HG03439 (cell line): ENCODE measurements around the gene TNFSF13B.
"Not testable (repeated sequence)": the region's sequence is repeated elsewhere in the genome, so short reads cannot be mapped to it uniquely, and the experiment has no call there.

ENCODE experiments used
- ATAC-seq: cut with Tn5 transposase; IDR thresholded peaks from one replicate; pipeline ENCODE4 v1.9.1; 2021; ENCODE audit warnings: mild to moderate bottlenecking, moderate library complexity; ENCODE audit not compliant: unreplicated experiment

Gene TNFSF13B

GRCh38 chr13:108278466-108278865 is 8.9 kb downstream of the TNFSF13B start:
- ATAC-seq, result no peak

DNA sequence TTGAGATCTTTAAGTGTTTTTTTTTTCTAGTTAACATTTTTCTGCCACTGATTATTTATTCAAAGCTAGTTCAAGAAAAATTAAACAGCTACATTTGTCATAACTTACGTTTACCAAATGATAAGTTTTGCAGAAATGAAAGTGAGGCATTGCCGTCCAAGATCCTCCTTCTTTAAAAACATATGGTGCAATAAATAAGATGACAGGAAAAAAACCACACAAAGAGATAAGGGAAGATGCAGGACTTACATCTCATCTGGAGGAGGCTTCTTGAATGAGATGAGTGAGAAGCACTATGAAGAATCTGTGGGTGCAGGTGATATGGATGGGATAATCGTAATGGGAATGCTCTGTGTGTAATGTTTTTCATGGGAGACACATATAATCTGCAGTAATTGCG is 12.4 kb downstream of the TNFSF13B start:
- no peak for ATAC-seq

GRCh38 chr13:108283110-108283509 is 13.6 kb downstream of the TNFSF13B start:
- no peak for ATAC-seq

DNA sequence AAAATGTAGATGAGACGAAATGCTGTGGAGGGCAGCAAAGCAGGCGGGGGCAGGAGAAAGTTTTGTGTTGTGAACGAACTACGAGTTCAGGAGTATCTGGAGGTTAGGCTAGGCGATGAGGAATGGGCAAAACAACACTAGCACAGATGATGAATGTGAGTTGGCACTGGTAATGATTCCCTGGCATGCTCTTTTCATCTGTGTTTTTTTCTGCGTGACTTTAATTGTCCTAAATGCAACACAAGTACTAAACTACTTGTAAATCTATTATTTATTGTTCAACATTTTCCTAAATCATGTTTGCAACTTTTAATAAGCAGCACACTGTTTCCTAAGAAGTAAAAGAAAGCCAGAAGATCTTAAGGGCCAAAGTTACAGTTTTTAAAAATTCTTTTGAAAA is 19.2 kb downstream of the TNFSF13B start:
- ATAC-seq, result no peak

DNA sequence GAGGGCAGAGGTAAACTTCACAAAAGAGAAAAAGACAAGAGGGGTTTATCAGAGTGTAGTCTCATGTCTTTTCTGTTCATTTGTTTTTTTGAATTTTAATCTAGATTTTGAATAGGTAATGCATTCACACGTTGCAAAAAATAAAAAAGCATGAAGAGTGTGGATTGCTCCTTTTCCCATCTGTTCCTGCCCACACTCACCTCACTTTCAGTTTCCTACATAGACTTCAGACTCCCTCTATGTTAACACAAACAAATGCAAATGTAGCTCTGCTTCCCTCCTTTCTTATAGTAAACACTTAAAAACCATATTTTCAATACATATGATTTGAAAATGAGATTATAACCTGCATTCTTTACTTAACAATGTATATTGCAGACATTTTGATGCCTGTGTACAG is 20.3 kb downstream of the TNFSF13B start:
- ATAC-seq, result no peak

- ATAC-seq, result no peak
These were observed 27.6 kb downstream of the TNFSF13B start for GRCh38 chr13:108297114-108297513.

GRCh38 chr13:108302279-108302678 is 32.8 kb downstream of the TNFSF13B start:
- ATAC-seq, result no peak

GRCh38 chr13:108304170-108305016 is 34.9 kb downstream of the TNFSF13B start:
- ATAC-seq, result no peak

DNA sequence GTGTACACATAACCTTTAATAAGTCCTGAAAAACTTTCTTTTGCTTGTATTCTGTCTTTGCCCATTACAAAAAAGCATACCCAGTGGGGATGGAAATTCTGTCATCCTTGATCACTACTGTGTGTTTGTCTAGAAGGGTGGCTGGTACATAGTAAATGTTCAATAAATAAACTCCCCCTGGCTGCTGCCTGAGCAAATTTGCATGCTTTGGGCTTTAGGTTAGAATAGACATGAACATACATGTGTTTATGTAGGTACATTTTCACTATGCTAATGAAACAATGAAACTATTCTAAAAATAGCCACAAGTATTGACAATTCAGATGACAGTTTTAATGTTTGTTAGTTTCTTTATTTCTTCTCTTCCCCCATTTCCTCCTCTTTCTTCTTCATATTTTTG is 36.1 kb downstream of the TNFSF13B start:
- no peak for ATAC-seq

DNA sequence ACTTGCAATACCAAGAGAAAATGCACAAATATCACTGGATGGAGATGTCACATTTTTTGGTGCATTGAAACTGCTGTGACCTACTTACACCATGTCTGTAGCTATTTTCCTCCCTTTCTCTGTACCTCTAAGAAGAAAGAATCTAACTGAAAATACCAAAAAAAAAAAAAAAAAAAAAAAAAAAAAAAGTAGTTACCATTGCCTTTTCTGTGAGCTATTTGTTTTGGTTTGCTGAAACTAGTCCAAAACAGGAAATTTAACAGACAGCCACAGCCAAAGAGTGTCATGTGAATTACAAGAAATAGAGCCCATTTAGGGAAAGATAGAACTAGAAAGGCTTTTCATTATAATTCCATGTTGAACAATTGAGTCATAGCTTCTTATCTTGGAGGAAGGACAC is 37.3 kb downstream of the TNFSF13B start:
- ATAC-seq, result no peak

DNA sequence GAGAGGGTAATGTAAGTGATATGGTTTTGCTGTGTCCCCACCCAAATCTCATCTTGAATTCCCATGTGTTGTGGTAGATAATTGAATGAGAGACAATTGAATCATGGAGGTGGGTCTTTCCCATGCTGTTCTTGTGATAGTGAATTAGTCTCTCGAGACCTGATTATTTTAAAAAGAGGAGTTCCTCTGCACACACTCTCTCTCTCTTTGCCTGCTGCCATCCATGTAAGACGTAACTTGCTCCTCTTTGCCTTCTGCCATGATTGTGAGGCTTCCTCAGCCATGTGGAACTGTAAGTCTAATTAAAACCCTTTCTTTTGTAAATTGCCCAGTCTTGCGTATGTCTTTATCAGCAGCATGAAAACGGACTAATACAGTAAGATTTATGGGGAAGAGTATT is 42.1 kb downstream of the TNFSF13B start:
- ATAC-seq, result not testable (repeated sequence)

GRCh38 chr13:108313382-108313781 is 43.9 kb downstream of the TNFSF13B start:
- ATAC-seq, result no peak

DNA sequence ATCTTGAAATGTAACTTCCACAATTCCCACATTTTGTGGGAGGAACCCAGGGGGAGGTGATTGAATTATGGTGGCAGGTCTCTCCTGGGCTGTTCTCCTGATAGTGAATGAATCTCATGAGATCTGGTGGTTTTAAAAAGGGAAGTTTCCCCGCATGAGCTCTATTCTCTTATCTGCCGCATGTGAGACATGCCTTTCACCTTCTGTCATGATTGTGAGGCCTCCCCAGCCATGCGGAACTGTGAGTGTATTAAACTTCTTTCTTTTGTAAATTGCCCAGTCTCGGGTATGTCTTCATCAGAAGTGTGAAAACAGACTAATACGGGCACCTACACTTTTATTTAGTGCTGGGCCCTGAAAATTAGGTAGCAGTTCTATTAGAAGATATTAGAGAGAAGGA is 45.8 kb downstream of the TNFSF13B start:
- ATAC-seq, result no peak

DNA sequence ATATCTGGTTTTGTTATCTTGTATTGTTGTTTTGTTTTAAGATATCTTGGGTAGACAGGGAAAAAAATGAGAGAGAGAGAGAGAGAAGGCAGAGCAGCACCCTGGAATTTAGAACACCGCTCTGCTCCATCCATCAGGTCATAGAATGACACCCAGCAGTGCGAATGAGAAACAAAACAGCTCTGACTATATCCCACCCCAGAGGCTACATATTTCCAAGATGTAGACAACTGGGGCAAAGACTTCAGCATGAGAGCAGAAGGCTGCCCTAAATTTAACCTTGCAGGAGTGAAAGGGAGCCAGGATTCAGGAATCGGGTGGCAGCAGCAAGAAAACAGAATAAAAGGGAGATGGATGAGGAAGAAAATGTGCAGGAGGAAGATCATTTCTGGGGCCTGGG is 46.5 kb downstream of the TNFSF13B start:
- ATAC-seq, result no peak

DNA sequence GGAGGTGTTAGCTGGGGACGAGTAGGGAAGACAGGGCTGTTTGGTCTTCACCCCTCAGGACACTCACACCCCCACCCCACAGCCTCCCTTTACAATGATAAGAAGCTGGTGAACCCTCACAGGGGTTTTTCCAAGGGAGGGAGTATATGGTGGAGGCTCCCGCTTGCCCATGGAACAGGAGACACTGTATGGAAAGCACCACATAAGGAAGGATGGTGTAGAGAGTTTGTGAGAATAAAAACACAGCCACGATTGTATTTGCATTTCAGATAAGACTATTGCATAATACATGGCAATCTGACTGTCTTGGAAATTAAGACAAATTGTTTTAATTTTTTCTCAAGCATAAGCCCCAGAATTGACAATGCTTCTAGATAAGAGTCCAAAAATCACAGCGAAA is 46.9 kb downstream of the TNFSF13B start:
- ATAC-seq, result no peak

DNA sequence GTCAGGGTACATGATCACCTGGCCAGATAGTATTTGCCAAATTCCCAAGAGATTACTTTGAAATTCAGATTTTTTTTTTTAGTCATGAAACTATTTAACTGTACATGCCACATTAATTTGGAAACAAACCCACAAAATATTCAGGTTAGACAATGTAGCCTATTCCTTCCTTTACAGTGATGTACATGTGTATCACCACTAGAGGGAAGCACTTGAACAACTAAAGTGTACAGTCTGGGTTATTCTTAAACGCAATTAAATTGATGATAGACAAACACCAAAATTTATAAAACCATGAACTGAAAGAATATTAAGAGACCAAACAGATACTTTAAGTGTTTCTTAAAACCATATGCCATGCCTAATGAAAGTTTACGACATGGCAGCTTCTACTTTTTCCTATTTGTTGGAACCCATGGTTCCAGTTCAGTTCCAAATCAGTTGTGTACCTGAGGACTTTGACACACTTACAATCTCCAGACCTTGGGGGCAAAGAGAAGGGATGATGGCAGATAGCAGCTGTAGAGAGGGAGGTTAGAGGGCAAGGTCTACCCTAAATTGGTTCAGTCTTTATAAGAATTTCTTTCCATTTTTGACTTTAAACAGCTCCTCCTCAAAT is 52.8 kb downstream of the TNFSF13B start:
- ATAC-seq, result peak; percentile 88

DNA sequence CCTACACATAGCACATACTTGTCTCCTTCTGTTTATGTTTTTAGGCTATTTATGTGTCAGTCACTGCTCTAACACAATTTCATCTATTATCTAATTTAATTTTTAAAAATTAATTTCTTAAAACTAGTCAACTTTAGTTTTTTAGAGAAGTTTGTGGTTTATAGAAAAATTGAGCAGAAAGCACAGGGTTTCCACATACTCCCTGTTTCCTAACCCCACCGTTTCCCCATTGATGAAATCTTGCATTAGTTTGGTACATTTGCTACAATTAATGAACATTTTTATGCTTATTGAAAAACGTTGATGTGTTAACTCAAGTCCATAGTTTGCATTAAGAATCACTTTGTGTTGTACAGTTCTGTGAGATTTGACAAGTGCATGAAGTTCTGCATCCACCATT is 53.5 kb downstream of the TNFSF13B start:
- ATAC-seq, result no peak

DNA sequence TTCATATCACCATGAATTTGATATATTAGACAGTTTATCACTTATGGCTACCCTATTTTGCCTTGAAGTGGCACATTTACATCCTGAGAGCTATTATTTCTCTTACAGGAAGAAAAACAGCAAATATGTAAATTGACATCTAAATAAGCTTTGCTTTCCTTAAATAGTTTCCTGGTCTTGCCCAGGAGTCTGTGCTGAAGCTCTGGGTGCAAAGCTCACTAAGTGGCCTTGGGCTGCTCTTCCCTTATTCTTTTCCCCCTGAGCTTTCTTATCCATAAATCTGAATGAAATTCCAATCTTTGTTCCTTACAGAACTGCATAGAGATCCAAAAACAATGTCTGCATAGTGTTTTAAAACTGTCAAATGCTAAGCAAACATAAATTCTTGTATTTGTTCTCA is 56.3 kb downstream of the TNFSF13B start:
- no peak for ATAC-seq

DNA sequence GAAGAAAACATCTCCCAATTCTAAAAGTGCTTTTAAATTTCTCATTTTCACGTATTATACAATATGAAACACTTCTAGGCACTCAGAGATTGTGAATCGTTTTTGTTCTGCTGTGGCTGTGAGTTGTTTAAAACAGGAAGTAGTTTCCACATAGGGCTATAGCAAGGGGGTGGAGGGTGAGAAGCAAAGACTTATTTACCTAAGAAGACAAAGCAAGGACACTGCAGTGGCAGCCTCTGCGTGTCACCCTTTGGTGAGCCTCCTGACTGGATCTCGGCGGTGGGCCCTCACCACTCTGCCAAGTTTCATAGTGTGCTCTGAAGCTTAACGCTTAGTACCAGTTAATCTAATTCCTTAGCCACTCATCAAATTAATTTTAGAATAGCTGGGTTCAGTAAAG is 56.8 kb downstream of the TNFSF13B start:
- ATAC-seq, result peak; percentile 71

DNA sequence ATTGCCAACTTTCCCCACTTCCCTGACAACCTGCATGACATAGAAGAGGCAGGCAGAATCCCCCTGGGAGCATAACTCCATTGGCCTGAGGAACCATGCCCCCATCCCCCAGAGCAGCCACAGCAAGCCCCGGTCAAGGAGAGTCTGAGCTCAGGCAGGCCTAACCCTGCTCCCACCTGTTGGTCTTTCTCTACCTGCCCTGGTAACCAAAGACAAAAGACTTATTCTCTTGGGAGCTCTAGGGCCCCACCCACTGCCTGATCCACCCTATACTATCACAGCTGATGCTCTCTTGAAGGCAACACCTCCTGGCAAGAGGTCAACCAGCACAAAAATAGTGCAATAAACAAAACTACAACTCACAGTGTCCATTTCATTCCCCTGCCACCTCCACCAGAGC is 59.3 kb downstream of the TNFSF13B start:
- ATAC-seq, result no peak

DNA sequence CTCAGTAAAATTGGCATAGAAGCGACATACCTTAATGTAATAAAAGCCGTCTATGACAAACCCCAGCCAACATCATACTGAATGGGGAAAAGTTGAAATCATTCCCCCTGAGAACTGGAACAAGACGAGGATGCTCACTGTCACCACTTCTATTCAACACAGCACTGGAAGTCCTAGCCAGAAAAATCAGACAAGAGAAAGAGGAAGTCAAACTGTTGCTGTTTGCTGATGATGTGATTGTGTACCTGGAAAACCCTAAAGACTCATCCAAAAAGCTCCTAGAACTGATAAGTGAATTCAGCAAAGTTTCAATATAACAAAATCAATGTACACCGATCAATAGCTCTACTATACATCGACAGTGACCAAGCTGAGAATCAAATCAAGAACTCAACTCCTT is 63.3 kb downstream of the TNFSF13B start:
- no peak for ATAC-seq
